Naive B cell (primary cell): ENCODE data around the gene KMT5B. TPM values are rescaled to one million over a fixed set of nuclear protein-coding genes. Genes with fewer than 3 reads are reported as not detected.

Experiments used
- ATAC-seq, 2 donors: fragments of 150-1000 bp; cut with Tn5 transposase; 2 replicates each; pipeline ENCODE4 v1.10.0; 2021; ENCODE audit warnings: low read depth in 2 of 2, mild to moderate bottlenecking in 2 of 2, moderate library complexity in 2 of 2
- DNase-seq: peaks from one replicate; pipeline ENCODE4 v3.0.0; 2022
- H3K27ac Mint-ChIP-seq, 6 donors: one replicate each; pipeline ENCODE4 v1.8.0; 2020 to 2022; ENCODE audit warnings: mild to moderate bottlenecking in 6 of 6, mixed read lengths in 6 of 6, moderate library complexity in 5 of 6, inconsistent platforms in 2 of 6
- H3K27me3 Mint-ChIP-seq, 3 donors: one replicate each; pipeline ENCODE4 v1.8.0; 2021 to 2022; ENCODE audit warnings: mixed read lengths in 3 of 3, mild to moderate bottlenecking in 1 of 3
- H3K36me3 Mint-ChIP-seq, 2 donors: one replicate each; pipeline ENCODE4 v1.8.0; 2020 to 2022; ENCODE audit warnings: mixed read lengths in 2 of 2, inconsistent platforms in 1 of 2, mild to moderate bottlenecking in 1 of 2
- H3K4me1 Mint-ChIP-seq, 3 donors: one replicate each; pipeline ENCODE4 v1.8.0; 2020 to 2022; ENCODE audit warnings: mixed read lengths in 3 of 3, inconsistent platforms in 1 of 3, mild to moderate bottlenecking in 1 of 3, moderate library complexity in 1 of 3
- H3K4me3 Mint-ChIP-seq, 8 donors: one replicate each; pipeline ENCODE4 v1.8.0; 2020 to 2022; ENCODE audit warnings: mild to moderate bottlenecking in 8 of 8, mixed read lengths in 8 of 8, moderate library complexity in 8 of 8, inconsistent platforms in 2 of 8
- H3K9me3 Mint-ChIP-seq, 7 donors: one replicate each; pipeline ENCODE4 v1.8.0; 2020 to 2022; ENCODE audit warnings: mixed read lengths in 7 of 7, mild to moderate bottlenecking in 5 of 7, inconsistent platforms in 2 of 7, moderate library complexity in 1 of 7
- polyA plus RNA-seq, 6 donors: library from polyadenylated mRNA; unstranded; fragments of 300-500 nt; fragmentation: Illumina TruSeq; gene quantifications; one replicate each; pipeline ENCODE4 v1.2.3, GENCODE V29; 2021; ENCODE audit warnings: low read depth in 6 of 6

The KMT5B gene
- polyA plus RNA-seq, 6 donors from 2014 or later = 34.7 to 67.8 (median 46.3) TPM

DNA sequence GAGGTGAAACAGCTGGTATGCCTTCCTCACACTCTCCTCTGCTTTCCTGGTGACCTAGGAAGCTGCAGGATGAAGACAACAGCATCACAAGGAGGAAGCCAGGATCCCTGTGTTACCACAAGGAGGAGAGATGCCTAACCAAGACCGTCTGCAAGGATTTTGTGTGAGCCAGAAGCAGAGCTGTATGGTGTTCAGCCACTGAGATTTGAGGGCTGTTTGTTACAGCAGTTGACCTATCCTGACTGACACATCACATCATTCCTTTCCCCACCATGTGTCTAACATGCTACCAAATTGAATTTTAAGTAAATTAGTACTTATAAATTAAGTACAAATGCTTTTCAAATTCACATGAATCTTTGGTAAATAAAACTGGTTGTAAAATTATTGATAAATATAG is 83.0 kb downstream of the KMT5B start:
- H3K4me3 Mint-ChIP-seq = peak overlapping the region in 1 of 8 donors; percentile 58

DNA sequence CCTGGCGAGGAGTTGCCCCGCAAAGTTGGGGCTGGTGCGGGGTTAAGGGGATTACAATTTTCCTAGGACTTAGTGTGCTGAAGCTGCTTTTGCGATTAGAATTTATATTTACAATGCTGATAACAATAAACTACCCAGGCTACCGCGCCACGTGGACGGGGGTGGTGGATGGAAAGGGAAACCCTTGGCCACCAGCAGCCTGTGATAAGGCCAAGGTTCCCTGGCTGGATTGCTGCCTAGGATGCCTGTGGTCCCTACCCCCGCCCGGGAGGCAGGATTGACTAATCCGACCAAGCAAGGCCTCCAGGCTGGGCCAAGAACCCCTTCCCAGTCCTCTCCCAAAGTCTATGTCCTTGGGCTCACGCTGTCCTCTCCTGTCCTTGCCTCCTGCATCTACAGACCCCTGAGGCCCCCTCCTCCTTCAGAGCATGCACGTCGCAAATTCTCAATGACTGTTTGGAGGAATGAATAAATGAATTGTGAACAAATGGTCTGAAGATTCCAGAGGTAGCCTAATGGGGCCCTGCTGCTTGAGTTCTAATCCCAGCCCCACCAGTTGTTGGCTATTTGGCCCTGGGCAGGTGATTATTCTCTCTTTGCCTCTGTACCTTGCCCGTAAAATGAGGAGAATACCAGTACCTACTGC is 84.3 kb downstream of the KMT5B start:
- peak overlapping the region in 7 of 8 donors; percentile 40 to 74 (median 53) for H3K4me3 Mint-ChIP-seq
- DNase-seq (no peak), ATAC-seq (no peak)
- peaks cover 4 to 16% (median 9%) of the 10 kb centered on the region in 7 donors for H3K9me3 Mint-ChIP-seq
- peaks cover 3 to 7% (median 6%) of the 10 kb centered on the region in 3 donors for H3K4me1 Mint-ChIP-seq
- H3K27me3 Mint-ChIP-seq = peaks cover 15 to 30% (median 25%) of the 10 kb centered on the region in 3 donors
- H3K36me3 Mint-ChIP-seq = peaks cover 0 to 24% of the 10 kb centered on the region in 2 donors
- H3K27ac Mint-ChIP-seq = peak overlapping the region in 2 of 6 donors; percentile 3 to 77

More for the DNA sequence above, 83.0 kb downstream of the KMT5B start:
- Mint-ChIP-seq H3K9me3 (peaks cover 4 to 20% (median 10%) of the 10 kb centered on the region in 7 donors), H3K4me1 (peaks cover 3 to 7% (median 6%) of the 10 kb centered on the region in 3 donors), H3K36me3 (peaks cover 0 to 24% of the 10 kb centered on the region in 2 donors), H3K27ac (no peak overlapping the region), H3K27me3 (peaks cover 15 to 32% (median 25%) of the 10 kb centered on the region in 3 donors)
- ATAC-seq = no peak
- no peak for DNase-seq

DNA sequence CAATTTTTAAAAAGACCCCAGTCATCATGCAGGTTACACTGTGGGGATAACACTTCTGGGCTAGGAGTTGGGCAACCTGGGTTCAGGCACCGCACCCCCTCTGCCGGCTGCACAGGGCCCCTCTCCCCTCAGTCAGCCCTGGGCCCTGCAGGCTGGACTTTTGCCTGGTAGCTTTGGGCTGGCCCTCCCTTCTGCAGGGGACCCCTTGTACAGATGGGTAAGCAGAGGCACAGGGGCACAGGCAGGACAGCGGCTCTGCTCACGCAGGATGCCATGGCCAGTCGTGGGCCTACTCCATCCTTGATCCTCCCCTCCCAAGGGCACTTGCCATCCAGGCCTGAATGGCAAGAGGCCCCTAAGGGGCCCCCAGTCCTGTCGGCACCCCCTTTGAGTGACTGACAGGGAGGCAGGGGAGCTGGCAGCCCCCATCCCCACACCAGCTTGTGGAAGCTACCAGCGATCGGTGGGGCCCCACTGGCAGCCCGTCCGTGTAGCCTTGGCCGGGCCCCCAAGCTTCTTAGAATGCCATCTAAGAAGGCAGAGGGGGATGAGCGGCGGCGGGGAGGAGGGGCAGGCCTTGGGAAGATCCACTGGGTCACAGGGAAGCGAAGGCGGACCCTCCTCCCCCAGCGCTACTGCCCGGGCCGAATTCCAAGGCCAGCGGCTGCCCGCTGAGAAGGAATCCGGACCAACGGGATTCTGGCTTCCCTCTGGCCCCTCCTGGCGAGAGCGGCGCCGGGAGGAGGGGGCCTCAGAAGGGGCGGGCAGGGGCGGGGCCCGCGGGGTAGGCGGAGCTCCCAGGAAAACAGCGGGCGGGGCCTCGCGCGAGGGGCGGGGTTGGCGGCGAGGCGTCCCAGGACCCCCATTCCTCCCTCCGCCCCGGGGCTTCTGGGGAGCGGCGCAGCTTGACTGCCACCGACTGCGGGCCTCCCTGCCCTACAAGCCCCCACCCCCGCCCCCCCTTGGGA is 85.1 kb downstream of the KMT5B start:
- peak overlapping the region in 3 of 8 donors; percentile 28 to 50 (median 48) for H3K4me3 Mint-ChIP-seq
- H3K27me3 Mint-ChIP-seq = peaks cover 15 to 30% (median 25%) of the 10 kb centered on the region in 3 donors
- ATAC-seq = peak; percentile 18 to 21
- peaks cover 0 to 24% of the 10 kb centered on the region in 2 donors for H3K36me3 Mint-ChIP-seq
- H3K4me1 Mint-ChIP-seq = peaks cover 3 to 7% (median 6%) of the 10 kb centered on the region in 3 donors
- DNase-seq = no peak
- no peak overlapping the region for H3K27ac Mint-ChIP-seq
- H3K9me3 Mint-ChIP-seq = peaks cover 4 to 14% (median 9%) of the 10 kb centered on the region in 7 donors

DNA sequence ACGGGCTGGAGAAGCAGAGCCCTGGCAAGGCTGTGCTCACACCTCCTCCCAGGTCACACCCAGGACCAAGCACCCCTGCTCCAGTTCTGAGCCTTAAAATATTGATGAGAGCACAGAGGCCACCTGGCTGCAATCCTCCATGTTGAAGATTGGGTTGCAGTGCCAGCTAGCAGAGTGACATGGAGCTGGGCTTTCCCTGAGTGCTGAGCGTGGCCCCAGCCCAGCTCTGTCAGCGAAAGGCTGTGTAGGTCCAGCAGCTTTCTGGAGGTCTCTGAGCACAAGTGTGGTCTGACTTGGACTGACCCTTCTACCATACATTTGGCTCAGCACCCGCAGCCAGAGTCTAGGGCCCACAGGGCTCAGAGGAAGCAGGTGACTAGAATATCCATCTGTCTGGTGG is 87.9 kb downstream of the KMT5B start:
- ATAC-seq (no peak), DNase-seq (no peak)
- peak overlapping the region in 1 of 8 donors; percentile 12 for H3K4me3 Mint-ChIP-seq
- H3K36me3 Mint-ChIP-seq = peaks cover 0 to 10% of the 10 kb centered on the region in 2 donors
- H3K27ac Mint-ChIP-seq = no peak overlapping the region
- H3K27me3 Mint-ChIP-seq = peaks cover 15 to 21% (median 16%) of the 10 kb centered on the region in 3 donors
- no peaks in the 10 kb centered on the region for H3K9me3 Mint-ChIP-seq
- peaks cover 5 to 9% (median 9%) of the 10 kb centered on the region in 3 donors for H3K4me1 Mint-ChIP-seq

DNA sequence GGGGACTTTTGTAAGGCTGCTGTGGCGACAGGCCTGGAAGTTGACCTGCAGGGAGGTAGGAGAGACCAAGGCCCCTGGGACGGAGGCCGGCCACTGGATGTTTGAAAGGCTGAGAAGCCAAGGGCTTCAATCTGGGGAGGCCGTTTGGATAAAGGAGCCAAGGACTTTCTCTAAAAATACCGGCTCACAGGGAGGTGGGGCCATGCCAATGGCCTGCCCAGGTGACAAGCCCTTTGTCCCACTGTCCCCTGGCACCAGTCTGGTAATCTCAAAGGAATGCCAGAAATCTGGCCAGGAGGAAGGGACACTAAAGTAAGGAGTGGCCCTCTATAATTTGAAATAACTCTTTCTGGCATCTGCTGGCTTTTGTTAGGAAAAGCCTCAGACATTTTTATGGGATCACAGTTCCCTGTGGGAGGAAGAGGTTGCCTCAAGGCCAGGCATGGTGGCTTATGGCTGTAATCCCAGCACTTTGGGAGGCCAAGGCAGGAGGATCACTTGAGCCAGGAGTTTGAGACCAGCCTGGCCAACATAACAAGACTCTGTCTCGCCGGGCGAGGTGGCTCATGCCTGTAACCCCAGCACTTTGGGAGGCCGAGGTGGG is 90.1 kb downstream of the KMT5B start:
- Mint-ChIP-seq H3K4me1 (peaks cover 17 to 23% (median 21%) of the 10 kb centered on the region in 3 donors), H3K9me3 (no peaks in the 10 kb centered on the region), H3K27me3 (peaks cover 0 to 6% (median 0%) of the 10 kb centered on the region in 3 donors), H3K36me3 (no peaks in the 10 kb centered on the region), H3K27ac (peak overlapping the region in 2 of 6 donors; percentile 11 to 14), H3K4me3 (peak overlapping the region in 7 of 8 donors; percentile 26 to 75 (median 61))
- no peak for ATAC-seq
- DNase-seq = no peak

DNA sequence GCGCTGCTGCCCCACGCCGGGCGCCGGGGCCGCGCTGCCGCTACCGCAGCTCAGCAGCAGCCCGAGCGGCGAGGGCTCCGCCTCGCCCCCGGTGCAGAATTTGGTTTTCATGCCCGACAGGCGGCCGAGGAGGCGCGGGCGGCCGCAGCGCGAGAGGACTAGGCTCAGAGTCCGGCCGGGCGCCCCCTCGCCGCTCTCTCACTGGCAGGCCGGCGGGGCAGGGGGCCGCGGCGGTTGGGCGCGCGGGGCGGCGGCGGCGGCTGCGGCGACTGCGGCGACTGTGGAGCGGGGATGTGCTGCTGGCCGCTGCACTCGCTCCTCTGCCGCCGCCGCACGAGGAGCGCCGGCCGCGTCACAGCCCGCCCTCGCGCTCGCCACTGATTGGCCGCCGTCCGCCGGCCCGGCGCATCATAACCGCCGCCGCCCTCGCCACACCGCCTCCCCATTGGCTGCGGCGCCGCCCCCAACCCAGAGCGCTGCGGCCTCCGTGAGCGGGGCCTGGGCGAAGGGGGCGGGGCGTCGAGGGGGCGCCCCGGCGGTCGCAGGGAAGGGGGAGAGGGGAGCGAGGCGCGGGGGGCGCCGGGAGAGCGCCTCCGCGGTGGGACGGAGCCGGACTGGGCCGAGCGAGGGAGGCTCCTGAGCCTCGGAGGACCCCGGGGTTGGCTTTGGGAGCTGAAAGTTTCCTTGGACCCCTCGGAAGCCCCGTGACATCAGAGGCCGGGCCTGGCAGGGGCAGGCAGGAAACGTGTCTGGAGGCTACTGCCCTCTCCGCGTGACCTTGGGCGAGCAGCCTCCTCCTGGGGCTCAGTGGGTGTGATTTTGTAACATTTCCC is 91.8 kb downstream of the KMT5B start, which contains the start of gene CHKA:
CHKA (minus strand) TSS at position 322 of the 833 bp plus-strand sequence; CDS start at position 111, 211 bp downstream.
- ATAC-seq (peak; percentile 92), DNase-seq (peak; percentile 94)
- Mint-ChIP-seq H3K9me3 (no peaks in the 10 kb centered on the region), H3K27me3 (no peaks in the 10 kb centered on the region), H3K27ac (peak within 1 kb of the TSS; percentile 83 to 97 (median 92)), H3K36me3 (no peaks in the 10 kb centered on the region), H3K4me1 (peaks cover 23 to 27% (median 26%) of the 10 kb centered on the region in 3 donors), H3K4me3 (peak within 1 kb of the TSS; percentile 83 to 93 (median 89))

DNA sequence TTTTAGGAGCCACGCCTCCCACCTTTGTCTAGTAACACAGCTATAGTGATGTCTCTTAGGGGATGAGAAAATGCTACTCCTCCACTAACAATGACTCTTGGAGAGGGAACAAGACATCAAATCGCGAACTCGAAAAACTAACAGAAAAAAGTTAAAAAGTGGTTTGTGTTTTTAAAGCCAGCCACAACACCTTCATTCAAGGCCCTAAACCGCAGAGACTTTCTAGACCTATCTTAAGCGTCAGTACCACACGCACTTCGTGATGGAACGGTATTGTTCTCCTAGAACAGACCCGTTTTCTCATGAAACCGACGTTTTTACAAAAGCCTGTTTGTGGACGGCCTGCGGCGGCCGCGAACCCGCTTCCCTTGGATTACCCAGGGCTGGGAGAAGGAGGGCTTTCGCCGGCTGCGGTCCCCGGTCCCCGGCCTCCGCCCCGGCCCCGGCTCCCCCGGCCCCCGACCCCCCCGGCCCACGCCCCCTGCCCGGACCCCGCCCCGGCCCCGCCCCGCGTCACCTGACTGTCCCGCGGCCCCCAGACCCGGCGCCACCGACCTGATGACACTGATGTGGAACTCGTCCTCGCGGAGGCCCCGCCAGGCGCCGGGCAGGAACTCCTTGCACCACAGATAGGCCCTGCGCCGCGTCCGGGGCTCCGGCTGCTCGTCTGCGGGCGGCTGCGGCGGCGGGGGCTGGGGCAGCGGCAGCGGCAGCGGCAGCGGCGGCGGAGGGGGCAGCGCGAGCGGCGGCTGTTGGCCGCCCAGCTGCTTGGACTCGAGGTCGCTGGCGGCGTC is 92.6 kb downstream of the KMT5B start:
- H3K9me3 Mint-ChIP-seq = no peaks in the 10 kb centered on the region
- peaks cover 23 to 27% (median 27%) of the 10 kb centered on the region in 3 donors for H3K4me1 Mint-ChIP-seq
- H3K4me3 Mint-ChIP-seq = peak overlapping the region; percentile 76 to 93 (median 88)
- H3K36me3 Mint-ChIP-seq = no peaks in the 10 kb centered on the region
- ATAC-seq = peak; percentile 27 to 34
- H3K27me3 Mint-ChIP-seq = no peaks in the 10 kb centered on the region
- peak overlapping the region; percentile 83 to 97 (median 92) for H3K27ac Mint-ChIP-seq
- peak; percentile 60 for DNase-seq

DNA sequence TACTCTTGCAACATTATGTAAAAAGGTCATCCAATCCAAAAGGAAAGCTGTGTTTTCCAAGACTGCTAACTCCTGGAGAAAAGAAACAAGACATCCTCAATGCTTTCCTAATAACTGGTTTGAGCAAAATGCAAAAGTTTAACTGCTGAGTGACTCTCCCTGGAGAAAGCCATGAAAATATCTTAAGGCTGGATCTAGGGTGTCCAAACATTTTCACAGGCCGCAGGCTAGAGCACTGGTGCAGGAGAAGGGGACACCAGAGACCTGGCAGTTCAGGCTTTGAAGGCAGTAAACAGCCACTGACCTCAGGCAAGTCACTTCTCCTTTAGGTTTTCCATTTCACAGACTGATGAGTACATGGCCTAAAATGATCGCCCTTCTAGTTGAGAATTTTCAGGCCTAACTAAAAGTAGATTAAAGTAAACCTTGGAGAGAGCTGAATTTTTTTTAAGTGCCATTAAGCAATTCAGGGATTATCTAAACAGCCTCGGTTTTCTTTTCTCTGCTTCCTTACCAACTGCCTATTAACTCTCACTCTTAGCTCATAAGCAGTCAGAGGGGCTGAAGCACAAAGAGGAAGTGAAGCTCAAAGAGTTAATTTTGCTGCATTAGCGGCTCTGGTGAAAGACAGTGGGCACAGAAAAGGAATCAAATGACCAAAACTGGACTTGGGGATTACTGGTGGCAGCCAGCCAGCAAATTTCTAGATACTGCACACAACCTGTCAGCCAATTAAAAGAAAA is 94.2 kb downstream of the KMT5B start:
- H3K9me3 Mint-ChIP-seq = no peaks in the 10 kb centered on the region
- peak overlapping the region in 5 of 6 donors; percentile 53 to 93 (median 58) for H3K27ac Mint-ChIP-seq
- H3K27me3 Mint-ChIP-seq = no peaks in the 10 kb centered on the region
- DNase-seq = peak; percentile 31
- H3K4me3 Mint-ChIP-seq = peak overlapping the region; percentile 35 to 93 (median 84)
- no peak for ATAC-seq
- H3K4me1 Mint-ChIP-seq = peaks cover 27 to 32% (median 29%) of the 10 kb centered on the region in 3 donors
- H3K36me3 Mint-ChIP-seq = no peaks in the 10 kb centered on the region

DNA sequence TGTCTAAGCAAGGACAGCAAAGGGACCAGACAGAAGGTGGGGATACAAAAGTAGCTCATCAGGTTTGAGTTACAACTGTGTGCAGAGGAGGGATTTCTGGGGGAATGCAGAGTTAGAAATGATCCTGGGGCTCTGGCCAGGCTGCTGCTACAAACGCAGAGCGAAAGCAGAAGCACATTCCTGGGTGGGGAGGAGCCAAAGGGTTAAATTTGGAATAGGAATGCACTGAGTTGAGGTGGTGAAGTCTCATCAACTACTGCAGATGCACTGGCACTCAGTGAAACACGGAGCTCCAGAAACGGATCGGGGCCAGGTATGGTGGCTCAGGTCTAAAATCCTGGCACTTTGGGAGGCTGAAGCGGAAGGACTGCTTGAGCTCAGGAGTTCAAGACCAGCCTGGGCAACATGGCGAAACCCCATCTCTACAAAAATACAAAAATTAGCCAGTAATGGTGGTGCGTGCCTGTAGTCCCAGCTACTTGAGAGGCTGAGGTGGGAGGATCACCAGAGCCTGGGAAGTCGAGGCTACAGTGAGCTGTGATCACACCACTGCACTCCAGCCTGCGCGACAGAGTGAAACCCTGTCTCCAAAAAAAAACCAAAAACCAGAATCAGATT is 95.1 kb downstream of the KMT5B start:
- Mint-ChIP-seq H3K9me3 (no peaks in the 10 kb centered on the region), H3K27me3 (no peaks in the 10 kb centered on the region), H3K4me3 (peak overlapping the region in 3 of 8 donors; percentile 24 to 41 (median 29)), H3K36me3 (no peaks in the 10 kb centered on the region), H3K27ac (peak overlapping the region in 1 of 6 donors; percentile 5), H3K4me1 (peaks cover 27 to 32% (median 29%) of the 10 kb centered on the region in 3 donors)
- no peak for DNase-seq
- no peak for ATAC-seq

DNA sequence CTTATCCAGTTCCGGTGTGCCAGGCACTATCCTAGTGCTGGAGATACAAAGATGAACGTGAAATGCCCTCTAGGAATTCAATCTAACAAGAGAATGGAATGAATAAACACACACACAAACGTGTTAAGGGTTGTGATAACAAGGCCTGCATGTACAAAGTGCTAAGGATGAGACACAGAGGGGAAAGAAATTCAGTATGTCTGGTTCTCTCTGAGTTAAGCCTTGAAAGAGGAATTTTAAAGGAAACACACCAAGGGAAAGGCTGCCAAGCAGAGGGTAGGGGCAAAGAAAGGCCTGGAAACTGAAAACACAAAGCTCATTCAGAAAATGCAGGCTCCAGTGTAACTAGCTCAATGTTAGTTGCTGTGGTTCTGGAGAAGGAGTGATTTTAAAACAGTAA is 96.1 kb downstream of the KMT5B start:
- H3K4me3 Mint-ChIP-seq = peak overlapping the region in 2 of 8 donors; percentile 40 to 78
- ATAC-seq (no peak), DNase-seq (no peak)
- peak overlapping the region in 2 of 6 donors; percentile 72 to 83 for H3K27ac Mint-ChIP-seq
- H3K9me3 Mint-ChIP-seq = no peaks in the 10 kb centered on the region
- H3K36me3 Mint-ChIP-seq = no peaks in the 10 kb centered on the region
- no peaks in the 10 kb centered on the region for H3K27me3 Mint-ChIP-seq
- H3K4me1 Mint-ChIP-seq = peaks cover 27 to 34% (median 29%) of the 10 kb centered on the region in 3 donors

DNA sequence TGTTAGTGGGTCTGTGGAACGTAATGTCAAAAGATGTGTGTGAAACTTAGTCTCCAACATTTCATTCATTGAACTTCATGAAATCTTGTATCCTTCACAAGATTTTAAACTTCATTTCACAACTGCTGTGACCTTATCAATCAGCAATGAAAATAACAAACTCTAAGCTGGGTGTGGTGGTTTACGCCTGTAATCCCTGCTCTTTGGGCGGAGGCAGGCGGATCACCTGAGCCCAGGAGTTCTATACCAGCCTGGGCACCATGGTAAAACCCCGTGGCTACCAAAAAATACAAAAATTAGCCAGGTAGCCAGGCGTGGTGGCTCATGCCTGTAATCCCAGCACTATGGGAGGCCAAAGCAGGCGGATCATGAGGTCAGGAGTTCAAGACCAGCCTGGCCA is 97.0 kb downstream of the KMT5B start:
- Mint-ChIP-seq H3K4me1 (peaks cover 27 to 34% (median 29%) of the 10 kb centered on the region in 3 donors), H3K36me3 (no peaks in the 10 kb centered on the region), H3K27ac (no peak overlapping the region), H3K27me3 (no peaks in the 10 kb centered on the region), H3K4me3 (peak overlapping the region in 1 of 8 donors; percentile 78), H3K9me3 (no peaks in the 10 kb centered on the region)
- ATAC-seq (no peak), DNase-seq (no peak)
